H1 (cell line): Measurements from ENCODE around the gene EPHB6. TPM values are rescaled to one million over a fixed set of nuclear protein-coding genes. Genes with fewer than 3 reads are reported as not detected.

Source experiments
- CTCF ChIA-PET: fragments of 300-600 bp; sonication (Branson Sonifier 250); formaldehyde crosslinking; loops from one replicate; lab custom pipeline; 2021; ENCODE audit not compliant: partially characterized antibody; lab: Charles Lee
- POLR2A ChIA-PET: fragments of 300-600 bp; sonication (Branson Sonifier 250); formaldehyde crosslinking; loops from one replicate; lab custom pipeline; 2021; ENCODE audit warnings: inconsistent platforms; ENCODE audit not compliant: partially characterized antibody; lab: Charles Lee
- DNase-seq, 2 experiments: peaks; one replicate each; pipeline versions ENCODE4 v3.0.0 to v3.0.0-alpha.2; 2010 to 2022; ENCODE audit warnings: low spot score in 2 of 2, low read depth in 1 of 2, mixed read lengths in 1 of 2
- FAIRE-seq: peaks from 2 replicates; lab custom pipeline; 2011; peaks lifted over from hg19 to GRCh38; lab: Jason Lieb, UNC
- H2AFZ ChIP-seq: 2 replicates; pipeline ENCODE4 v1.8.1; 2012; ENCODE audit warnings: low read length, inconsistent platforms
- H2AK5ac ChIP-seq: 2 replicates; pipeline ENCODE4 v1.6.1; 2013; ENCODE audit warnings: low read depth, low read length
- H2BK120ac ChIP-seq: replicated peaks from 2 replicates; pipeline ENCODE3; 2013; ENCODE audit warnings: low read depth, low read length, inconsistent platforms
- H2BK12ac ChIP-seq: 2 replicates; pipeline ENCODE4 v1.6.1; 2013; ENCODE audit warnings: low read depth, low read length
- H2BK15ac ChIP-seq: 2 replicates; pipeline ENCODE4 v1.6.1; 2013; ENCODE audit warnings: low read length
- H2BK20ac ChIP-seq: 2 replicates; pipeline ENCODE4 v1.6.1; 2013; ENCODE audit warnings: low read length
- H2BK5ac ChIP-seq: 2 replicates; pipeline ENCODE4 v1.6.1; 2013; ENCODE audit warnings: low read depth, low read length
- H3K14ac ChIP-seq: 2 replicates; pipeline ENCODE4 v1.6.1; 2013; ENCODE audit warnings: inconsistent platforms; ENCODE audit not compliant: insufficient read length
- H3K18ac ChIP-seq: 2 replicates; pipeline ENCODE4 v1.6.1; 2013; ENCODE audit warnings: low read length; ENCODE audit errors: extremely low read depth
- H3K23ac ChIP-seq: 2 replicates; pipeline ENCODE4 v1.6.1; 2013; ENCODE audit warnings: inconsistent platforms; ENCODE audit not compliant: insufficient read length
- H3K23me2 ChIP-seq: 2 replicates; pipeline ENCODE4 v1.6.1; 2013; ENCODE audit warnings: low read depth, low read length
- H3K27ac ChIP-seq: 2 replicates; pipeline ENCODE4 v1.6.1; 2011; ENCODE audit warnings: low read depth, low read length, inconsistent platforms
- H3K27me3 ChIP-seq, 4 experiments: replicated peaks in 1 of 4; 1 replicate in 1 of 4; 2 replicates in 3 of 4; pipeline versions ENCODE4 v1.6.1 to v1.8.1; 2011 to 2013; ENCODE audit warnings: low read length in 3 of 4, mild to moderate bottlenecking in 3 of 4, inconsistent platforms in 2 of 4, mixed read lengths in 2 of 4, moderate library complexity in 1 of 4; ENCODE audit not compliant: control insufficient read depth in 3 of 4, insufficient read depth in 3 of 4; ENCODE audit errors: extremely low read depth in 1 of 4
- H3K36me3 ChIP-seq, 4 experiments: 2 replicates each; pipeline versions ENCODE4 v1.6.1 to v1.8.1; 2011 to 2013; ENCODE audit warnings: mild to moderate bottlenecking in 4 of 4, low read length in 3 of 4, moderate library complexity in 2 of 4, control low read depth in 1 of 4, inconsistent platforms in 1 of 4; ENCODE audit not compliant: insufficient read depth in 4 of 4, control insufficient read depth in 2 of 4
- H3K4ac ChIP-seq: replicated peaks from 2 replicates; pipeline ENCODE3; 2013; ENCODE audit warnings: low read length, low read depth, mixed read lengths, inconsistent platforms; ENCODE audit not compliant: insufficient read length
- H3K4me1 ChIP-seq, 4 experiments: replicated peaks in 1 of 4; 1 replicate in 1 of 4; 2 replicates in 3 of 4; pipeline versions ENCODE4 v1.6.1 to v1.8.1; 2011 to 2013; ENCODE audit warnings: low read length in 3 of 4, inconsistent platforms in 2 of 4, mixed read lengths in 1 of 4; ENCODE audit not compliant: insufficient read depth in 4 of 4, control insufficient read depth in 3 of 4
- H3K4me2 ChIP-seq, 2 experiments: 2 replicates each; pipeline versions ENCODE4 v1.6.1 to v1.8.1; 2011 to 2013; ENCODE audit warnings: low read depth in 2 of 2, low read length in 2 of 2, control low read depth in 1 of 2, inconsistent platforms in 1 of 2, mild to moderate bottlenecking in 1 of 2; ENCODE audit not compliant: insufficient read depth in 1 of 2
- H3K4me3 ChIP-seq, 4 experiments: fragments of 200-600, 300-600 bp in 1 of 4; sonication (generic), shearing (Covaris generic), sonication (Bioruptor Twin) in 1 of 4; 2 replicates each; pipeline versions ENCODE4 v1.5.1 to v1.8.1; 2011 to 2016; ENCODE audit warnings: low read length in 4 of 4, low read depth in 3 of 4, control low read depth in 2 of 4, inconsistent platforms in 2 of 4, mild to moderate bottlenecking in 2 of 4, mixed read lengths in 1 of 4, moderate library complexity in 1 of 4; ENCODE audit not compliant: insufficient read depth in 2 of 4; ENCODE audit errors: extremely low read depth in 1 of 4
- H3K56ac ChIP-seq: replicated peaks from 2 replicates; pipeline ENCODE3; 2013; ENCODE audit warnings: low read depth, mild to moderate bottlenecking, mixed read lengths, low read length, inconsistent platforms; ENCODE audit not compliant: insufficient read length
- H3K79me1 ChIP-seq: 2 replicates; pipeline ENCODE4 v1.6.1; 2013; ENCODE audit warnings: low read depth, low read length, control low read depth
- H3K79me2 ChIP-seq, 2 experiments: 2 replicates each; pipeline versions ENCODE4 v1.6.1 to v1.8.1; 2012 to 2013; ENCODE audit warnings: low read length in 2 of 2, mild to moderate bottlenecking in 2 of 2, inconsistent platforms in 1 of 2; ENCODE audit not compliant: insufficient read depth in 2 of 2, control insufficient read depth in 1 of 2
- H3K9ac ChIP-seq, 4 experiments: replicated peaks in 1 of 4; 1 replicate in 1 of 4; 2 replicates in 3 of 4; pipeline versions ENCODE4 v1.6.1 to v1.8.1; 2011 to 2013; ENCODE audit warnings: low read depth in 3 of 4, low read length in 3 of 4, control low read depth in 2 of 4, mild to moderate bottlenecking in 2 of 4, moderate library complexity in 2 of 4, inconsistent platforms in 1 of 4; ENCODE audit errors: extremely low read depth in 1 of 4
- H3K9me3 ChIP-seq, 2 experiments: 2 replicates each; pipeline versions ENCODE4 v1.6.1 to v1.8.1; 2012 to 2013; ENCODE audit warnings: mild to moderate bottlenecking in 2 of 2, moderate library complexity in 2 of 2, control low read depth in 1 of 2, inconsistent platforms in 1 of 2, low read depth in 1 of 2, low read length in 1 of 2, mixed read lengths in 1 of 2; ENCODE audit not compliant: insufficient read depth in 2 of 2
- H4K20me1 ChIP-seq, 2 experiments: replicated peaks in 1 of 2; 2 replicates each; pipeline versions ENCODE3 to v1.8.1; 2011 to 2013; ENCODE audit warnings: inconsistent platforms in 2 of 2, low read length in 2 of 2, mild to moderate bottlenecking in 1 of 2; ENCODE audit not compliant: insufficient read depth in 2 of 2, control insufficient read depth in 1 of 2
- H4K5ac ChIP-seq: 2 replicates; pipeline ENCODE4 v1.6.1; 2013; ENCODE audit warnings: low read length, low read depth, mixed read lengths, inconsistent platforms; ENCODE audit not compliant: insufficient read length
- H4K8ac ChIP-seq: 2 replicates; pipeline ENCODE4 v1.8.0; 2013; ENCODE audit warnings: mild to moderate bottlenecking, moderate library complexity, low read length, inconsistent platforms; ENCODE audit not compliant: insufficient read depth; ENCODE audit errors: extremely low read depth
- H4K91ac ChIP-seq: replicated peaks from 2 replicates; pipeline ENCODE3; 2013; ENCODE audit warnings: low read length, mixed read lengths, inconsistent platforms; ENCODE audit not compliant: insufficient read length
- CBX8 ChIP-seq: fragments of 300-800, 300-1000 bp; sonication (generic); IDR thresholded peaks from 2 replicates; pipeline ENCODE4 v1.7.1; 2016; ENCODE audit warnings: low read depth, low read length, borderline replicate concordance
- CEBPB ChIP-seq: IDR thresholded peaks from 2 replicates; pipeline ENCODE4 v1.6.1; 2012; ENCODE audit warnings: low read depth, low read length
- CHD1 ChIP-seq: IDR thresholded peaks from 2 replicates; pipeline ENCODE4 v1.6.1; 2012; ENCODE audit warnings: low read depth, low read length, improper control_type of control experiment
- E2F6 ChIP-seq: IDR thresholded peaks from 2 replicates; pipeline ENCODE4 v1.6.1; 2012; ENCODE audit warnings: inconsistent platforms
- FOSL1 ChIP-seq: IDR thresholded peaks from 2 replicates; pipeline ENCODE4 v1.6.1; 2011; ENCODE audit warnings: mild to moderate bottlenecking, low read depth, low read length, moderate library complexity; ENCODE audit not compliant: insufficient read depth
- GABPA ChIP-seq: IDR thresholded peaks from 2 replicates; pipeline ENCODE4 v1.6.1; 2011; ENCODE audit warnings: mild to moderate bottlenecking, low read length, moderate library complexity, borderline replicate concordance; ENCODE audit not compliant: insufficient read depth
- HDAC2 ChIP-seq, 2 experiments: fragments of 300-600 bp in 1 of 2; sonication (generic) in 1 of 2; IDR thresholded peaks; 2 replicates each; pipeline ENCODE4 v1.6.1; 2011 to 2012; ENCODE audit warnings: low read depth in 2 of 2, low read length in 2 of 2, mild to moderate bottlenecking in 2 of 2, moderate library complexity in 2 of 2, borderline replicate concordance in 1 of 2, inconsistent platforms in 1 of 2
- HDAC6 ChIP-seq: IDR thresholded peaks from one replicate; pipeline ENCODE4 v1.7.1; 2012; ENCODE audit warnings: low read depth, mild to moderate bottlenecking, inconsistent platforms, low read length, moderate library complexity
- KDM1A ChIP-seq: fragments of 200-600, 300-600 bp; sonication (generic); IDR thresholded peaks from 2 replicates; pipeline ENCODE4 v1.7.1; 2016; ENCODE audit warnings: mild to moderate bottlenecking, low read length, borderline replicate concordance
- KDM4A ChIP-seq: IDR thresholded peaks from one replicate; pipeline ENCODE4 v1.7.1; 2012; ENCODE audit warnings: low read depth, mild to moderate bottlenecking, moderate library complexity, low read length, inconsistent platforms; ENCODE audit not compliant: severe bottlenecking
- NRF1 ChIP-seq: IDR thresholded peaks from 2 replicates; pipeline ENCODE4 v1.6.1; 2011; ENCODE audit warnings: mild to moderate bottlenecking, low read depth, low read length, improper control_type of control experiment
- POLR2A ChIP-seq, 2 experiments: IDR thresholded peaks; 1 replicate in 1 of 2; 2 replicates in 1 of 2; pipeline ENCODE4 v1.6.1; 2011; ENCODE audit warnings: low read depth in 2 of 2, low read length in 2 of 2, mild to moderate bottlenecking in 2 of 2; ENCODE audit errors: control extremely low read depth in 1 of 2
- RBBP5 ChIP-seq: IDR thresholded peaks from 2 replicates; pipeline ENCODE4 v1.7.1; 2012; ENCODE audit warnings: low read depth, mild to moderate bottlenecking, inconsistent platforms, low read length, moderate library complexity, borderline replicate concordance
- SIX5 ChIP-seq: IDR thresholded peaks from 2 replicates; pipeline ENCODE4 v1.6.1; 2011; ENCODE audit warnings: mild to moderate bottlenecking, low read depth, low read length
- TCF12 ChIP-seq: IDR thresholded peaks from 2 replicates; pipeline ENCODE4 v1.6.1; 2011; ENCODE audit warnings: low read depth, mild to moderate bottlenecking, low read length
- WGBS, 2 experiments: shearing (Covaris generic) in 1 of 2; methylation state at CpG; one replicate each; pipeline versions ENCODE4 v1.1.6 to v1.1.7; 2013 to 2015; ENCODE audit warnings: low lambda C conversion rate in 2 of 2, mixed read lengths in 2 of 2, inconsistent platforms in 1 of 2, low coverage in 1 of 2, missing lambda C conversion rate in 1 of 2; ENCODE audit not compliant: insufficient replicate concordance in 2 of 2, insufficient coverage in 1 of 2, insufficient read length in 1 of 2; ENCODE audit errors: extremely low coverage in 1 of 2, missing lambda C conversion rate in 1 of 2; 5-methylcytosine and 5-hydroxymethylcytosine counted together
- polyA plus RNA-seq, 7 experiments: library from polyadenylated mRNA; depleted of rRNA in 3 of 7; stranded (reverse) in 5 of 7; unstranded in 2 of 7; fragments of >200 nt in 5 of 7; fragments of 200-250 nt in 2 of 7; gene quantifications; 1 replicate in 5 of 7; 2 replicates in 1 of 7; 4 replicates in 1 of 7; pipeline versions ENCODE4 v1.2.1 to v1.2.3, GENCODE V29; 2011 to 2013; ENCODE audit warnings: missing spikeins in 2 of 7, mixed read lengths in 2 of 7
- total RNA-seq: library from RNA; stranded (reverse); fragmentation: NEBNext Ultra II Directional; extraction: Animal tissue kit (Norgen Biotek cat#: 25700); gene quantifications from 2 replicates; pipeline ENCODE4 v1.2.1, GENCODE V29; 2021

EPHB6 gene
- total and polyA plus RNA-seq, 2 of the 8 experiments (the other 6 are each of a cell fraction or from before 2014, with no cell fraction given) = 19.7 TPM

GRCh38 chr7:142836426-142836825 lies 18.4 kb upstream of the EPHB6 start:
- Histone ChIP-seq H3K56ac (no peak overlapping the region), H2BK15ac (no peak overlapping the region), H2BK120ac (no peak overlapping the region), H3K18ac (no peak overlapping the region), H3K4me2 (no peak overlapping the region), H4K5ac (no peak overlapping the region), H3K4me3 (no peak overlapping the region), H2BK5ac (no peak overlapping the region), H3K23me2 (no peaks in the 10 kb centered on the region), H3K4me1 (no peaks in the 10 kb centered on the region), H3K79me1 (no peaks in the 10 kb centered on the region), H3K9me3 (no peaks in the 10 kb centered on the region), H2BK12ac (no peak overlapping the region), H3K9ac (no peak overlapping the region), H4K20me1 (no peaks in the 10 kb centered on the region), H4K8ac (no peak overlapping the region), H2BK20ac (no peak overlapping the region), H3K23ac (no peak overlapping the region), H3K14ac (no peak overlapping the region), H3K4ac (no peak overlapping the region), H3K27me3 (no peaks in the 10 kb centered on the region), H3K36me3 (no peaks in the 10 kb centered on the region), H3K27ac (no peak overlapping the region), H4K91ac (no peak overlapping the region), H2AK5ac (no peak overlapping the region), H3K79me2 (no peaks in the 10 kb centered on the region), H2AFZ (no peak overlapping the region)
- CTCF ChIA-PET = interaction anchor here (0.9 to 1.8 kb wide), 17 partner anchors 16 to 379 kb away, joined by 3 to 7 read pairs (median 3); partner anchors contain the start of gene EPHB6
- DNase-seq (no peak), FAIRE-seq (no peak)
- WGBS, 2 experiments = 91% methylated on average over 3 of the region's 3 CpGs; no CpG with 5 or more reads in 1 of the 2 experiments
- POLR2A ChIA-PET = no interaction called here
- no peak for TF ChIP-seq FOSL1
- TF ChIP-seq CEBPB = no peak
- TF ChIP-seq HDAC6 = no peak
- TF ChIP-seq E2F6 = no peak
- no peak for TF ChIP-seq CBX8
- TF ChIP-seq KDM1A = no peak
- TF ChIP-seq HDAC2 (IDR thresholded peaks at IDR 0.05; ENCODE audit: borderline replicate concordance in 1 of 2, low read depth in 2 of 2, low read length in 2 of 2) = no peak
- TF ChIP-seq RBBP5 = no peak
- TF ChIP-seq TCF12 = no peak
- no peak for TF ChIP-seq KDM4A
- TF ChIP-seq SIX5 = no peak
- TF ChIP-seq GABPA = no peak
- TF ChIP-seq NRF1 = no peak
- no peak for TF ChIP-seq POLR2A (IDR thresholded peaks at IDR 0.05; ENCODE audit: control extremely low read depth in 1 of 2, low read depth in 2 of 2, low read length in 2 of 2)
- TF ChIP-seq CHD1 = no peak
